Stimulated activated CD8-positive, alpha-beta memory T cell treated with anti-CD3 and anti-CD28 coated beads, Interleukin-2, amount 100 ng/mL, for 1 hour (primary cell): ENCODE measurements around the gene BSPH1.
"Not testable (repeated sequence)": the region's sequence is repeated elsewhere in the genome, so short reads cannot be mapped to it uniquely, and the experiment has no call there.

Source experiments
- DNase-seq, 2 donors: peaks; one replicate each; pipeline ENCODE4 v3.0.0-alpha.2; 2020; ENCODE audit warnings: low read depth in 2 of 2

BSPH1 gene, protein sequence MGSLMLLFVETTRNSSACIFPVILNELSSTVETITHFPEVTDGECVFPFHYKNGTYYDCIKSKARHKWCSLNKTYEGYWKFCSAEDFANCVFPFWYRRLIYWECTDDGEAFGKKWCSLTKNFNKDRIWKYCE

GRCh38 chr19:47992070-47992469 is at the start of gene BSPH1:
Gene BSPH1, minus strand, starts transcription at chr19:47992170. Its CDS starts 89 bp downstream, at chr19:47992081.
- DNase-seq, result no peak

- no peak for DNase-seq
These were observed 44.8 kb upstream of the BSPH1 start for GRCh38 chr19:48036765-48037164.

DNA sequence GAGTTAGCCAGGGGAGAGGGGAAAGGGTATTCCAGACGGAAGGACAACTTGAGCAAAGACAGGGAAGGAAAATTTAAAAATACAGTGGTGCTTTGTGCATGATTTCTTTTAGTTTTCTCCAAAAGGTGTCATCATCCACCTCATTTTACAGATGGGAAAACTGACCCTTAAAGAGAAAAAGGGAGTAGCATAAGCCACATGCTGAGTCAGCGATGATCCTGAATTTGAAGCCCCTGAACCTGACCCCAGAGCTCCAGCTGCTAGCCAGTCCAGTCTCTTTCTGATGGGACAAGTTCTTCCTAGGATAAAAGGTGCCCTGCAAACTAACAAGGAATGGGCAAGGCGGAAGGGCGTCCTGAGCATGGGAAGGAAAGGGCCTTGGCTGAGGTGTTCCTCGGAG is 41.6 kb upstream of the BSPH1 start:
- no peak for DNase-seq

DNA sequence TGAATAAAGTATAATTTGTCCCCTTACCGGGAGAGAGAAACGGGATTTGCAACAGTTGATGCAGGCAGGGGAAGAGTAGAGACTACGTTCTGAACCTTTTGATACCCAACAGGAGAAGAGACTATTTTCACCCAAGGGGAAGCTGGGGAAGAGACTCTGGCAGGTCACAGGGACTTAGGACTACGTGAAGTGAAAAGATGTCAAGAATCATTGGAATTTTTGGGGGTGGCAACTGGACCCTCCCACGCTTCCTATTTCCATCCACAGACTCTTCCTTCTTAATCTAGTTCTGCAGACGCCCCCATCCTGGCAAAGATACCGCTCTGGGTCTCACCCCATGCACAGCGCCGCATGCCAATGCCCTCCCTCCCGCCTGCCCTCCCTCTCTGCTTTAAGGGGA is 38.1 kb upstream of the BSPH1 start:
- DNase-seq, result no peak

GRCh38 chr19:48029431-48029830 is 37.5 kb upstream of the BSPH1 start:
- DNase-seq, result no peak

DNA sequence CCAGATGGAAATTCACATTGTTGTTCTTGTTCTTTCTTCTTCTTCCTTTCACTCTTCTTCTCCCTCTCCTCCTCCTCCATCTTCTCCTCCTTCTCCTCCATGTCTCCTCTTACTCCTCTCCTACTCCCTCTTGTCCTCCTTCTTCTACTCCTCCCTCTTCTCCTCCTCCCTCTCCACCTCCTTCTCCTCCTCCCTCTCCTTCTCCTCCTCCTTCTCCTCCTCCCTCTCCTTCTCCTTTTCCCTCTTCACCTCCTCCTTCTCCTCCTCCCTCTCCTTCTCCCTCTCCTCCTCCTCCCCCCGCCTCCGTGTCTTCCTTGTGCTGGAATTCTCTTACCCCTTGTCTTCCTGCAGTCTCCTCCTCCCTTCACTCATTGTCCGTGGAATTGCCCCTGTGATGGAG is 33.5 kb upstream of the BSPH1 start:
- DNase-seq, result no peak

DNA sequence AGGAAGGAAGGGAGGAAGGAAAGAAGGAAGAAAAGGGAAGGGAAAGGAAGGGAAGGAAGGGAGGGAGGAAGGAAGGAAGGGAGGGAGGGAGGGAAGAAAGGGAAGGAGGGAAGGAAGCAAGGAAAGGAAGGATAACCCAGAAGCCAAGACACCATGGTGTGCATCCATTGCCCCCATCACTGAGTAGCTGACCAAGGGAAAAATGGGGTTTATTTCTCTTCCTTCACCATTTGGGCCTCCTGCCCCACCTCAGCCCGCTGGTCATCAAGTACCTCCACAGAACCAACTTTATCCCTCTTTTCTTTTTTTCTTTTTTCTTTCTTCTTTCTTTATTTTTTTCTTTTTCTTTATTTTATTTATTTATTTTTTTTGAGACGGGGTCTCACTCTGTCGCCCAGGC is 31.5 kb upstream of the BSPH1 start:
- DNase-seq, result no peak

- DNase-seq, result no peak
These were observed 31.0 kb upstream of the BSPH1 start for GRCh38 chr19:48023011-48023410.

DNA sequence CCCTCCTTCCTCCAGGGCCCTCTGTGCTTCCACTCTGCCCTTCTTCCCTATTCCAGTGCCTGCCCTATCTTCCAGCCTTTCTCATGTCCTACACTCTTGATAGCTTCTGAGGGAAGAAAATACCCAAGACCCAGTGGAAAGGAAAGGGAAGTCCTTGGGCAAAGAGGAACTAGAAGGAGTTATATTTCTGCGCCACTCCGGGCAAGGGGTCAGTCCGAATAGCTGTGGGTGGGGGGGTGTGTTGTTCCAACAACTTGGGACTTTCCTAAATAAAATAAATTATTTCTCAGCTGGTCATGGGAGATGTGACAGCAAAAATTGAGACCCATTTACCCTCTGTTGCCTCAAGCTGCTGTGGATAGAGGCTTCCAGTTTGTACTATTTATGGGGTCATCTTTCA is 28.7 kb upstream of the BSPH1 start:
- no peak for DNase-seq

DNA sequence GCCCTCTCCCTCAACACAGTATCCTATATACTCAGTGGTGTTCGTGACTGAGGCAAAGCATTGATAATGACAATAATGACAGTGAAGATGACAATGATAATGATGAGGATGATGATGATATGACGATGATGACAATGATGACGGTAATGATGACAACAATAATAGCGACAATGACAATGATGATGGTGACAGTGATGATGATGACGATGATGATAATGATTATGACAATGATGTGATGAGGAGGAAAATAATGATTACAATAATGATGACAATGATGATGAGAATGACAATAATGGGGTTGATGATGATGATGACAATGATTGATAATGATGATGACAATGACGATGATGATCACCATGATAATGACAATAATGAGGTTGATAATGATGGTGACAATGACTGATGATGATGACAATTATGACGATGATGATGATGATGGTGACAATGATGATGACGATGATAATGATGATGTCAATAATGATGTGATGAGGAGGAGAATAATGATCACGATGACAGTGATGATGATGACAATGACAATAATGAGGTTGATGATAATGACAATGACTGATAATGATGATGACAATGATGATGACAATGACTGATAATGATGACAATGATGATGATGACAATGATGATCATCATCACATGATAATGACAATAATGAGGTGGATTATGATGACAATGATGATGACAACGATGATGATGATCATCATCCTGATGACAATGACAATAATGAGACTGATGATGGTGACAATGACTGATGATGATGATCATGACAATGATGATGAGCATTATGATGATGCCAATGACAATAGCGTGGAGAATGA is 19.2 kb upstream of the BSPH1 start:
- DNase-seq, result no peak

GRCh38 chr19:48006762-48007161 is 14.8 kb upstream of the BSPH1 start:
- DNase-seq, result no peak

DNA sequence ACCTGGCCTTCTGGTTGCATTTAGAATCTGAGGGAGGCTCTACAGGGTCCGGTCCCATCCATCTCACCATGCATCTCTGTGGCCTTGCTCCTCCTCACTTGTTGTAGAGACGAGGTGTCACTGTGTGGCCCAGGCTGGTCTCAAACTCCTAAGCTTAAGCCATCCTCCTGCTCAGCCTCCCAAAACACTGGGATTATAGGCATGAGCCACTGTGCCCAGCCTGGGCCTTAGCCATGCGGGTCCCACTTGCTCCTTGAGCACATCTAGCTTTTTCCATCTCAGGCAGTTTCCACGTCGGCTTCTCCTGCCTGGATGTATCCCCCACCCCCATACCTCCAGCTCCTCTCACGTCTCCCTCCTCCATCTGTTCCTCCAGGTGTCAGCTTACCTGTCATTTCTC is 12.3 kb upstream of the BSPH1 start:
- DNase-seq, result no peak

DNA sequence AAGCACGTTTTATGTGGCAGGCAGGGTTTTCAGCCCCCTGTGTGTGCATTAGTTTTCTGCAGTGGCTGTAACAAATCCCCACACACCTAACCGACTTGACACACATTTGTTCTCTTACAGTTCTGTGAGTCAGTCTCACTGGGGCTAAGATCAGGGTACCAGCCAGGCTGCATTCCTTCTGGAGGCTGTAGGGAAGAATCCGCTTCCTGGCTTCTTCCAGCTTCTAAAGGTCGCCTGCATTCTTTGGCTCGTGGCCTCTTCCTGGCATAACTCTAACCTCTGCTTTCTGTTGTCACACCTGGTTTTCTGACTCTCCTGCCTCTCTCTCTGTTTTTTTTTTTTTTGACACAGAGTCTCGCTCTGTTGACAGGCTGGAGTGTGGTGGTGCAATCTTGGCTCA is 8.9 kb upstream of the BSPH1 start:
- no peak for DNase-seq

GRCh38 chr19:47998800-47999199 is 6.8 kb upstream of the BSPH1 start:
- no peak for DNase-seq

GRCh38 chr19:47996230-47996727 is 4.3 kb upstream of the BSPH1 start:
- no peak for DNase-seq

GRCh38 chr19:47994209-47994802 is 2.3 kb upstream of the BSPH1 start, which contains the start of gene ELSPBP1:
Gene ELSPBP1, plus strand, starts transcription at chr19:47994632. Its CDS starts 14,036 bp downstream, at chr19:48008668.
- DNase-seq, result no peak

DNA sequence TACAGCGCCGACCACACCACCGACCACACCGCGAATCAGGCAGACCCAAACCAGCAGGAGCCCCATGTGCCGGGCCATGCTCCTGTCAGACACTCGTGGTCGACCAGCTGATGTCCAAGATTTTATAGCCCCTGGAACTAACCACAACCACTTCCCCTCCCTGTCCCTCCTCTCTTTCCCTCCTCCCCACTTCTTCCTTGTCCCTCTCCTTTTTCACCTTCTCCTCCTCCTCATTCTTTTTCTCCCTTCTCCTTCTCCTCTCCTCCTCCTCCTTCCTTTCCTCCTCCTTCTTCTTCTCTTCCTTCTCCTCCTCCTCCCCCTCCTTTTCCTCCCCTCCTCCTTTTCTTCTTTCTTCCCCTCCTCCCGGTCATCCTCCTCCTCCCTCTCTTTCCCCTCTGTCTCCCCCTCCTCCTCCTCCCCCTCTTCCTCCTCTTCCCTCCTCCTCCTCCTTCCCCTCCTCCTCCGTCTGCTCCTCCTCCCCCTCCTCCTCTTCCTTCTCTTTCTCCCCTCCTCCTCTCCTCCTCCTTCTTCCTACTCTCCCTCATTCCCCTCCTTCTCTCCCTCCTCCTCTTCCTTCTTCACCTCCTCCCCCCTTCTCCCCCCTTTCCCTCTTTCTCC is 670 bp downstream of the BSPH1 start:
- no peak for DNase-seq

DNA sequence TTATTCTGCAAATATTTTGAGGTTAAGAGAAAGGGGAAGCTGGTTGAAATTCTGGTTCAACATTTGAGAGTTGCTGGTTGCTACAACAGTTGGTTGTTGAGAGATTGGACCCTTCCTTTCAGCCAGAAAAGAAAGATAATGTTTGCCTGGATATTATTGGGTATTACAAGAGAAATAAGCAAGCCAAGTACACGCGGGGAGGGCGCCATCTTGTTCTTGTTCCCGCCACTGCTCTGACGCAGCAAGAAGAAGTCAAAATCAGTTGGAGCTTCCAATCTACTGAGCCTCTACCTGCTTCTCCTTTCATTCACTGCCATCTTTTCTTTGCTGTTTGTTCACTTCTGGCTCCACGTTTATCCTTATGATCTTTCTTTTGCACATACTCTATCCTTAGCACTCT is 18.4 kb downstream of the BSPH1 start:
- DNase-seq, result no peak

DNA sequence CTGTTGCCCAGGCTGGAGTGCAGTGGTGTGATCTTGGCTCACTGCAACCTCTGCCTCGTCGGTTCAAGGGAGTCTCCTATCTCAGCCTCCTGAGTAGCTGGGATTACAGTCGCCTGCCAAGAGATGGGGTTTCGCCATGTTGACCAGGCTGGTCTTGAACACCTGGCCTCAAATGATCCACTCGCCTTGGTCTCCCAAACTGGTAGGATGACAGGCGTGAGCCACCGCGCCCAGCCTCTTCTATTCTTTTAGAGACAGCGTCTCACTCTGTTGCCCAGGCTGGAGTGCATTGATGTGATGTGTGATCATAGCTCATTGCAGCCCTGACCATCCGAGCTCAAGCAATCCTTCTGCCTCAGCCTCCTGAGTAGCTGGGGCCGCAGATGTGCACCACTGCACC is 36.0 kb downstream of the BSPH1 start:
- not testable (repeated sequence) for DNase-seq

DNA sequence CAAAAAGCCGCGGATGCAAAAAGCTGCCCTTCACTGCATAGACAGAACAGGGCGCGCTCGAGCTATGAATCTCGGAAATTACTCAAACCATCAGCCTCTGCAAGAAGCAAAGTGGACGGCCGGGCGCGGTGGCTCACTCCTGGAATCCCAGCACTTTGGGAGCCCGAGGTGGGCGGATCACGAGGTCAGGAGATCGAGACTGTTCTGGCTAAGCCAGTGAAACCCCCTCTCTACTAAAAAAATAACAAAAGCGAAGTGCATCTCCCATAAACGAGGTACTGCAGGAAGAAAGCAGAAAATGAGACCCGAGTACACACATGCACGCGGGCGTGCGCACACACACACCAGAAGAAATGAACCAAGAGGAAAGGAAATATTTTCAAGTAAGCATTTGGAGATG is 39.8 kb downstream of the BSPH1 start:
- not testable (repeated sequence) for DNase-seq

DNA sequence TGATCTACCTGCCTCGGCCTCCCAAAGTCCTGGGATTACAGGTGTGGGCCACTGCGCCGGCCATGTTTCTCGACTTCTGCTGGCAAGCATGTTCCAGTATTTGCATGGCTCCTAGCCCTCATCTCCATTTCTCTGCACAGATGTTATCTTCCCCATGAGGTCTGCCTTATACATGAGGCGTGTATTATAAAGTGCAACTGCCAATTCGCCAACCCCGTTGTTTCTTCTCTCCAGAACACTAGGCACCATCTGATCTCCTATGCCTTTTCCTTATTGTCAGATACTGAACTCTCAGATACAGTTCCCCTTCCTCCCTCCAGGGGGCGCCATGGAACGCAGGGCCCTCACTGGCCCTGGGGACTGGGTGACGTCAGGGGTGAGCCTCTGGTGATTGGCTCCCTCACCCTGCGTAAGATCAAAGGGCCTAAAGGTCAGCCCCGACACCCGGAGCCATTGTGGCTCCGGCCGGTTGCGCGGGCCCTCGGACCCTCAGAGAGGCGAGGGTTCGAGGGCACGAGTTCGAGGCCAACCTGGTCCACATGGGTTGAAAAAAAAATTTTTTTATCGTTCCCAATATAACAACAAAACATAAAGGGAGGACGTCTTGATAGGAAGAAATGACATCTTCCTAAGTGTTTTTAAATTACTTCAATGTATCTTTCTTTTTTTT is 42.0 kb downstream of the BSPH1 start:
- DNase-seq, result not testable (repeated sequence)

DNA sequence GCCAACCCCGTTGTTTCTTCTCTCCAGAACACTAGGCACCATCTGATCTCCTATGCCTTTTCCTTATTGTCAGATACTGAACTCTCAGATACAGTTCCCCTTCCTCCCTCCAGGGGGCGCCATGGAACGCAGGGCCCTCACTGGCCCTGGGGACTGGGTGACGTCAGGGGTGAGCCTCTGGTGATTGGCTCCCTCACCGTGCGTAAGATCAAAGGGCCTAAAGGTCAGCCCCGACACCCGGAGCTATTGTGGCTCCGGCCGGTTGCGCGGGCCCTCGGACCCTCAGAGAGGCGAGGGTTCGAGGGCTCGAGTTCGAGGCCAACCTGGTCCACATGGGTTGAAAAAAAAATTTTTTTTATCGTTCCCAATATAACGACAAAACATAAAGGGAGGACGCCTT is 63.4 kb downstream of the BSPH1 start:
- not testable (repeated sequence) for DNase-seq
